ENCODE measurements around the gene FAM72D. TPM values are rescaled to one million over a fixed set of nuclear protein-coding genes. Genes with fewer than 3 reads are reported as not detected.
"Not testable (repeated sequence)": the region's sequence is repeated elsewhere in the genome, so short reads cannot be mapped to it uniquely, and the experiment has no call there.

FAM72D gene
- total RNA-seq: 0.27 TPM

DNA sequence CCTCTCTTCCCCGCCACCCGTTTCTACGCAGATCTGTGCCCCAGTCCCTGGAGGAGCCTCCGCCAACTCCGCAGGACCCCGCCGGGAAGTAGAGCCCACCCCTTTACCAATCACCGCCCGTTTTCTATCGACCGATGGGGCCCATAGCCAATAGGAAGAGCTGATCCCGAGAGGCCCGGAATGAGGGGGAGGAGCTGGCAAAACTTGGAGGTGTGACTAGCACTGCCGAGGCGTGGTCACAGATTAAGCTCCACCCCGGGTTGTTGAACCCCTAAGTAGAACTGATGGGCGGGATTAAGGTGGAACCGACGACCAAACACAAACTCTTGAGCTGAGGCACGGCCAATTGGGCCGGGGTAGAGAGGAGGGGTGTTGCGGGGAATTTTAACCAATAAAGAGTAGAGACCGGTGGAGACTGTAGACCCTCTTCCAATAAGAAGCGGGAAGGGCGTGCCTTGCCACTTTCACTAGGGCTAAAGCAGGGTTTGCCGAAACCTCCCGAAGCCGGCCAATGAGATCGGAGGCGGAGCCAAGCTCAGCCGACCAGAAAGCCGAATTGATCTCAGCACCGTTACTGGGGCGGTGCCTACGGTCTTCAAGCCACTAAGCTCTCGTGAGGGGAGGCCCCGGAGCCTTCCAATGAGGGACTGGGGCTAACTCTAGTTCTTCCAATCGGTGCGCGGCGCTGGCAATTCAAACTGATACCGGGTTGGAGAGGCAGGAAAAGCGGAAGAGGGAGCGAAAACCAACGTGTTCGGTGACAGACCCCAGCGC is at the start of gene FAM72D, which contains the start of gene SRGAP2B:
Gene FAM72D (plus strand): TSS at position 691 of the 774 bp plus-strand sequence. CDS start 874 bp downstream, outside the sequence.
Gene SRGAP2B (minus strand): TSS at position 45 of the 774 bp plus-strand sequence. CDS start 2,427 bp downstream, outside the sequence.
- not testable (repeated sequence) for DNase-seq (ENCODE audit: low read depth in 2 of 3, low spot score in 2 of 3)

- DNase-seq (ENCODE audit: low read depth in 2 of 3, low spot score in 2 of 3): not testable (repeated sequence)
Observed at GRCh38 chr1:145047553-145047952, 48.2 kb upstream of the FAM72D start.

- DNase-seq (ENCODE audit: low read depth in 2 of 3, low spot score in 2 of 3): not testable (repeated sequence)
Observed at GRCh38 chr1:145048181-145048856, 47.5 kb upstream of the FAM72D start.

DNA sequence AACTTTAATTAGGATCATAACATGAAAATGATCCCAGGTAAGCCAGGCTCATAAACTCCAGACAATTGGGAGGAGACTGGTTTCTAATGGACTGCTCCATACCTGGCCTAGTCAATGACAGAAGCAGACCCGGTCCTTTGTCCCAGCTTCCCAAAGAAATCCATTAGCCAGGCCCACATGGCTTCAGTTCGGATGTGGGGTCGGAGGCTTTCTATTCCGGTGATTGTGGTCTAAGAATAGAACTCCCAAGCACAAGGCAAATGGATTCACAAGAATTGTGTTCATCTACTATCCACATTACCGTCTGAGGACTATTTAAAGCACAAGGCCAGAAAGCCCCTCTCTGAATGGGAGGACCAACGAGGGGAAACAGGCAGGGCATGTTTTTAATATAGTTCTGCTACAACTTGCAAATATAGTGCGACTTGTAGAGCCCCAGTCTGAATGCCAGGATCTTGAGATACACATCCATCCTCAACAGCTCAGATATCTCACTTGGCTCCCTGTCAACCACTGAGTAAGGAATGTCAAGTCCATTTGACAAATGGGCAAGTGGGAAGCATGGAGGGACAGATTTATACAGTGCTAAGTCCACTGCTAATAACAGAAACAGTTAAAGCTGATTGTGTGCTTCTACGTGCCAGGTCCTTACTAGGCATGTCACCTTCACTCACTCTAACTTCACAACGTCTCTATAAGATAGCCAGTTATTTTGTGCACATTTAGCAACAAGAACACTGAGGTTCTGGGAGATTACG is 43.6 kb upstream of the FAM72D start:
- DNase-seq (ENCODE audit: low read depth in 2 of 3, low spot score in 2 of 3): not testable (repeated sequence)

DNA sequence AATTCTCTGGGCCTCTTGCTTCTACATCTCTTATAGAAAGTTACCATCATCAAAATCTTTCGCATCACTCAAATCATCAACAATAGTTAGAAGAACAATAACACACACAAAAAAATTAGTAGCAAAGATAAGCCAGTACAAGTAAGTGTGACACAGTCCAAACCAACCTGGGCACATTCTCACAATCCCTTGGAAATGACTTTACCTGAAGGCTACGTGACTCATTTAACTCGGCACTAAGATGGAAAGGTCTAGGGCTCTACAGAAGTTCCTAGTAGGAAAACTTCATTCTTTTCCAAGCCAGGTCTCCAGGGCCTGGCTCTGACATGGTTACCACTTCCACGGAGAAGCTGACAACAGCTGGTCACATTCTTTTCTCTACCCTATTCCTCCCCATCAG is 42.3 kb upstream of the FAM72D start:
- DNase-seq (ENCODE audit: low read depth in 2 of 3, low spot score in 2 of 3): not testable (repeated sequence)

GRCh38 chr1:145055217-145055760 is 40.5 kb upstream of the FAM72D start:
- DNase-seq (ENCODE audit: low read depth in 2 of 3, low spot score in 2 of 3): not testable (repeated sequence)

DNA sequence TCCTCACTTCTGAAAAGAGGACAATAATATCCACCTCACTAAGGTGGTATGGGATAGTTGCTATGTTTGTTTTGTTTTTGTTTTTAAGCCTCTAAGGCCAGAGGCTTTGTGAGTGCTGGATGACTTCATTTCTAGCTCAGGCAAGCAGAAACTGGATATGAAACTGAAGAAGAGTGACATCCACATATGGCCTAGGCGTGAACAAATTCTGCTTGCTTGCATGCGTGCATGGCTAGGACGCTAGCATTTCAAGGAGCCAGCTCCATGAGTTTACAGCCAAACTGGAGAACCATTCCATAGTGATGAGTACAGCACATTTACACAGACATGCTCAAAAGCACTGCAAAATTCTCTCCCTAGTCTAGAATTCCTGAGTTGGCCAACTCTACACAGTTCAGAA is 37.6 kb upstream of the FAM72D start:
- not testable (repeated sequence) for DNase-seq (ENCODE audit: low read depth in 2 of 3, low spot score in 2 of 3)

DNA sequence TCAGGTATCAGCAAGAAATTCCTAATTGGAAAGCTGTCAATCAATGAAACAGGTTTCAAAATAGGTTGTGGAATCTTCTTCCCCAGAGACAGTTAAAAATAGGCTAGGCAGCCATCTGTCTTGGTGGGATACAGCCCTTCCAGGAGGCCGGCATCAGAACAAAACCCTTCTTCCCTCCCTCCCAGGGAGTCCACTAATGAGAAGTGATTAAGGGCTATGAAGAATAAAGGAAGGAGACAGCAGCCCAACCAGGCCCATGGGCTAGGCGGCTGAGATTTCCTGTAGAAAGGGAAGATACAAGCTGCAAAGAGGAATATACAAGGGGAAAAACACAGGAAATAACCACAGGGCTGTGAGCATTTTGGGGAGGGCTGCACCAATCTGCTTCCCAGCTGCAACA is 32.5 kb upstream of the FAM72D start:
- not testable (repeated sequence) for DNase-seq (ENCODE audit: low read depth in 2 of 3, low spot score in 2 of 3)

GRCh38 chr1:145063941-145064648 is 31.7 kb upstream of the FAM72D start:
- DNase-seq (ENCODE audit: low read depth in 2 of 3, low spot score in 2 of 3): not testable (repeated sequence)

DNA sequence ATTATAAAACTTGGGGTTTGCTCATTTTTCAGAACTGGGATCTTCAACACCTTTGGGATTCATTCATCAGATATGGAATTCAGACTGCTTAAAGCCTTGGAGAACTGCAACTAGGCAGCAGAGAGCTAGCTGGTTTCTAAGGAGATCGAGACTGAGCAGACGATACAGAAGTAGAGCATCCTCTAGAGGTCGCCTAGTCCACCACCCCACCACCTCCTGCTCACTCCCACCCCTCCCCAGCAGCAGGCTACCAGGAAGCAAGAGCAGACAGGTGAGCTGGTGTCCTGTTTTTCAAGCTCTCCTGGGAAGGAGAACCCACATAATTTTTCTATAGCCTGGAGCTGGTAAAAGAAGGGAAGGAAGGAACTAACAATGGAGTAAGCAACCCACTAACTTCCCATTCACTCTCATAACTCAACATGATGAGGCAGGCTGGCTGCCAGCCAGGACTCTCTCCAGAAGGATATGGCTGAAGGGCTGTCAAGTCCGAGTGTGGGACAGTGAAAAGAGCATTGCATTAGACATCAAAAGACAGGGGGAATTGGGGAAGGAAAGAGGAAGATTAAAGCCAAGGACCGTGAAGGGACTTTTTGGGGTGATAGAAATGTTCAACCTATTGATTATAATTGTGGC is 30.5 kb upstream of the FAM72D start:
- DNase-seq (ENCODE audit: low read depth in 2 of 3, low spot score in 2 of 3): not testable (repeated sequence)

GRCh38 chr1:145066486-145066885 is 29.3 kb upstream of the FAM72D start:
- DNase-seq (ENCODE audit: low read depth in 2 of 3, low spot score in 2 of 3): not testable (repeated sequence)

- not testable (repeated sequence) for DNase-seq (ENCODE audit: low read depth in 2 of 3, low spot score in 2 of 3)
Observed at GRCh38 chr1:145071569-145071968, 24.2 kb upstream of the FAM72D start.

- DNase-seq (ENCODE audit: low read depth in 2 of 3, low spot score in 2 of 3): not testable (repeated sequence)
Observed at GRCh38 chr1:145074021-145074559, 21.7 kb upstream of the FAM72D start.

GRCh38 chr1:145076877-145077276 is 18.9 kb upstream of the FAM72D start:
- DNase-seq (ENCODE audit: low read depth in 2 of 3, low spot score in 2 of 3): not testable (repeated sequence)

GRCh38 chr1:145077872-145078786 is 17.6 kb upstream of the FAM72D start:
- not testable (repeated sequence) for DNase-seq (ENCODE audit: low read depth in 2 of 3, low spot score in 2 of 3)

- DNase-seq (ENCODE audit: low read depth in 2 of 3, low spot score in 2 of 3): not testable (repeated sequence)
Observed at GRCh38 chr1:145078787-145079370, 16.9 kb upstream of the FAM72D start.

DNA sequence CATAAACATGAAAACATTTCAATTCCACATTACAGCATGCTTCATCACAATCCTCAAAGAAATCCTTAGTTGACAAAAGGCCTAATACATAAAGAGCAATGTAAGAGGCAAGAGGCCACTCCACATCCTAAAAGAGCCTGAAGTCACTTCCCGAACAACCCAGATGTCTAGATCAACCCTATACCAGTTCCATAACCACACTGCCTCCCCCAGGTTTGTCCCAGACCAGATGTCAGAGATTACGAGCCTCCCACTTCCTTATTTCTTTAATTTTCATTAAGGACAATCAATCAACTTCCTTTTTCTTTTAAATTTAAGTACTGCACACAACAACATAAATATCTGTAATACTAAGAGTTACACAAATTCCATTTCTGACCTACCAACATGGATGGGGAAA is 16.0 kb upstream of the FAM72D start:
- peak in 1 of 3 donors; percentile 56 for DNase-seq (ENCODE audit: low read depth in 2 of 3, low spot score in 2 of 3)

- not testable (repeated sequence) for DNase-seq (ENCODE audit: low read depth in 2 of 3, low spot score in 2 of 3)
Observed at GRCh38 chr1:145080193-145080592, 15.6 kb upstream of the FAM72D start.

Data from hematopoietic multipotent progenitor cell (in vitro differentiated cells).